Activated T-helper 2 cell treated with anti-CD3 and anti-CD28 coated beads, Interferon-gamma antibody, Interleukin-2, Interleukin-4, amounts not matched to agents 10 μg/mL and 5 μg/mL and 100 μg/mL, durations not matched to agents 14 hours and 24 hours and 36 hours (primary cell): ENCODE results near the gene SYN1. TPM values are rescaled to one million over a fixed set of nuclear protein-coding genes. Genes with fewer than 3 reads are reported as not detected.
A peak's percentile ranks its signal among the peaks of the same experiment; 100 is the strongest.

ENCODE experiments used
- DNase-seq: peaks from one replicate; pipeline ENCODE4 v3.0.0; 2021; ENCODE audit warnings: low spot score
- H3K27ac Mint-ChIP-seq: one replicate; pipeline ENCODE4 v1.8.0; 2021; ENCODE audit warnings: mixed read lengths
- H3K27me3 Mint-ChIP-seq: one replicate; pipeline ENCODE4 v1.8.0; 2021; ENCODE audit warnings: low read depth, mixed read lengths
- H3K36me3 Mint-ChIP-seq: one replicate; pipeline ENCODE4 v1.8.0; 2021; ENCODE audit warnings: low read depth, mixed read lengths
- H3K4me1 Mint-ChIP-seq: one replicate; pipeline ENCODE4 v1.8.0; 2021; ENCODE audit warnings: low read depth, mixed read lengths
- H3K4me3 Mint-ChIP-seq: one replicate; pipeline ENCODE4 v1.8.0; 2021; ENCODE audit warnings: low read depth, mild to moderate bottlenecking, moderate library complexity, mixed read lengths
- H3K9me3 Mint-ChIP-seq: one replicate; pipeline ENCODE4 v1.8.0; 2021; ENCODE audit warnings: mixed read lengths
- intact Hi-C: fragments of 100-400 bp; cut with micrococcal nuclease; formaldehyde crosslinking; loops from one replicate; pipeline ENCODE4 v1.15.1; 2023
- total RNA-seq: library from RNA; stranded (reverse); gene quantifications from 2 replicates; pipeline ENCODE4 v1.2.3, GENCODE V29; 2022

SYN1 gene
- total RNA-seq, 1 donor from 2014 or later: 0.21 TPM

DNA sequence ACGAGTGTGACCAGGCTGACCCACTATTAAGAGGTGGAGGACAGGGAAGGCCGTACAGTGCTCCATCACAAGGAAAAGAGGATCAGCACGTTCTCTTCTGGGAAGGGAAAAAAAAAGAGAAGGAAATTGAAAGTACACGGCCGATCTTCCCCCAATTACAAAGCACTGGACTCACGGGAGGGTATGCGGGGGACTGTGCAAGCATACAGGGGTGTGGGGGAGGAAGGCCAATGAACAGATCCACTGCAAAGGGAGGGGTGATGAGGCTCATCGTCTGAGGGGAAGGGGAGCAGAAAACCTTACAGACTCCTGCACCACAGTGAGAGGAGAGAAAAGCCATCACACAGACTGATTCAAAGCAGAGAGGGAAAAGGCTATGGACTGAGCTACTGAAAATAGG is 29.6 kb upstream of the SYN1 start:
- H3K4me1 Mint-ChIP-seq: peaks cover 60% of the 10 kb centered on the region
- no peaks in the 10 kb centered on the region for H3K27me3 Mint-ChIP-seq
- intact Hi-C loops: loop anchor here (10.0 kb wide), 1 partner anchor 164 kb away; the partner anchor contains the start of gene ZNF41
- DNase-seq: no peak
- no peaks in the 10 kb centered on the region for H3K9me3 Mint-ChIP-seq
- peak overlapping the region; percentile 97 for H3K27ac Mint-ChIP-seq
- peak overlapping the region; percentile 93 for H3K4me3 Mint-ChIP-seq
- peaks cover 70% of the 10 kb centered on the region for H3K36me3 Mint-ChIP-seq

DNA sequence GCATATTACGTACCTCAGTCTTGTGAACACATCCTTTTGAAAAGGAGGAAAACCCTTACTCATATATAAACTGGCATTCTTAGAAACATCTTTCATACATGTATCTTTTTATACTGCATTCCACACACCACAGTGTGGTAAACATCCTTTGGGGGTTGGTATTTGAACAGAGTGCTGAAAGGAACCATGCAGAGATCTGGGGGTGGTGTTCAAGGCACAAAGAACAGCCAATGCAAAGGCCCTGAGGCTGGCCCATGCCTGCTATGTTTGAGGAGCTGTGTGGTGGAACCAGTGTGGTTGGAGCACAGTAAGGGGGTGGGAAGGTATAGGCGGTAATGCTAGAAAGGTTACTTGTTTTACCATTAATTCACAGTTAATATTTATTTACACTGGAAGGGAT is 28.7 kb upstream of the SYN1 start:
- DNase-seq: no peak
- Mint-ChIP-seq H3K4me3 (peak overlapping the region; percentile 93), H3K27ac (peak overlapping the region; percentile 97), H3K9me3 (no peaks in the 10 kb centered on the region), H3K4me1 (peaks cover 59% of the 10 kb centered on the region), H3K36me3 (peaks cover 73% of the 10 kb centered on the region), H3K27me3 (no peaks in the 10 kb centered on the region)
- intact Hi-C loops: loop anchor here (10.0 kb wide), 1 partner anchor 164 kb away; the partner anchor contains the start of gene ZNF41

DNA sequence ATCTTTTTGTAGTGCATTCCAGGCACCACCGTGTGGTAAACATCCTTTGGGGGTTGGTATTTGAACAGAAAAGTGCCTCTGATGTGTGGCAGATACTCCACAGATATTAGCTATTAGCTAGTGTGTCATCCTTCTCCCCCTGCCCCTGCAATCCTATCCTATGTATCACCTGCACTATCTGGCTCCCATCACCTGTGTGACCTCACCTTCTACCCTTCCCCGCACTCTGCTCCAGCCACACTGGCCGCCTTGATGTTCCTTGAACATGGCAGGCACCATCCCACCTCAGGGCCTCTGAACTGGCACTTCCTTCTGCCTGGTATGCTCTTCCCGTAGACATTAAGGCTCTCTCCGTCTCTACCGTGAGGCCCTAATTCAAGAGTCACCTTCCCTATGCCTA is 27.0 kb upstream of the SYN1 start:
- intact Hi-C loops: loop anchor here (10.0 kb wide), 1 partner anchor 162 kb away; the partner anchor contains the start of gene ZNF41
- peaks cover 44% of the 10 kb centered on the region for H3K4me1 Mint-ChIP-seq
- peaks cover 65% of the 10 kb centered on the region for H3K36me3 Mint-ChIP-seq
- H3K27me3 Mint-ChIP-seq: no peaks in the 10 kb centered on the region
- H3K9me3 Mint-ChIP-seq: no peaks in the 10 kb centered on the region
- no peak for DNase-seq
- H3K27ac Mint-ChIP-seq: peak overlapping the region; percentile 28
- no peak overlapping the region for H3K4me3 Mint-ChIP-seq

DNA sequence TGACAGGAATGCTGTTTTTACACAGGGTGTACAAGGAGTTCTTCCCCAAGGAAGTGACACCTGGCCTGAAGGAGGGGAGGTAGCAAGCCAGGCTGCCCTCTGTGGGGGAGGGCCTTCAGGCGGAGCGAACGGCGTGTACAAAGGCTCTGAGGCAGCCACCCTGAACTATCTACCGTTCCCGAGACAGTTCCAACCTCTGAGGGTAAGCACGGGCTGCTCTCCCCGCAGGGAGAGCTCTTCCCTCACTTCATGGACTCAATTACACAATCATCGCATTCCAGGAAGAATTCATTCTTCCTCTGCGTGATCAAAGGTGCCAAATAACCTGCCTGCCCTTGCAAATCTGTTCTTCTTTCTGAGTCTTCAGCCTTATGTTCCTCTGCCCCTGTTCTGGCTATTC is 25.9 kb upstream of the SYN1 start:
- intact Hi-C loops: loop anchor here (10.0 kb wide), 1 partner anchor 161 kb away; the partner anchor contains the start of gene ZNF41
- no peak for DNase-seq
- no peak overlapping the region for H3K27ac Mint-ChIP-seq
- H3K4me1 Mint-ChIP-seq: peaks cover 33% of the 10 kb centered on the region
- H3K27me3 Mint-ChIP-seq: no peaks in the 10 kb centered on the region
- peaks cover 67% of the 10 kb centered on the region for H3K36me3 Mint-ChIP-seq
- H3K4me3 Mint-ChIP-seq: no peak overlapping the region
- H3K9me3 Mint-ChIP-seq: no peaks in the 10 kb centered on the region

DNA sequence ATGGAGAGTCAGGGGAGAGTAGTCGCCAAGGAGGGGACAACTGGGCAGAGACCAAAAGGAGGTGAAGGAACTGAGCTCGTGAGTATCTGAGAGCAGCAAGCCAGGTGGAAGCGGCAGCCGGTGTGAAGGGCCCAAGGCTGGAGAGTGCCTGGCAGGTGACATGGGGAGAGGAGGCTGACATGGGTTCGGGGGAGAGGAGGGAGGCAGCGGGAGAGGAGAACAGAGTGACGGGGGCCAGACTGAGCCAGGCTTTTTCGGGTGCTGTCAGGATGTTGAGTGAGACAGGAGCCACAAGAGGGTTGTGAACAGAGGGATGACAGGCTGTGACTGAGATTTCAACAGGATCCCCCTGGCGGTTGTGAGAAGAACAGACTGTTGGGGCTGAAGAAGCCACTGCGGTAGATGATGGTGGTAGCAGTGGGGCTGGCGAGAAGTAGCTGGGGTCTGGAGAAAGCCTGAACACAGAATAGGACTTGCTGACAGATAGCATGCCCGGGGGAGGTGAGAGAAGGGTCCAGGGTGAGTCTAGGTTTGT is 25.0 kb upstream of the SYN1 start:
- H3K4me3 Mint-ChIP-seq: no peak overlapping the region
- intact Hi-C loops: loop anchor here (10.0 kb wide), 1 partner anchor 160 kb away; the partner anchor contains the start of gene ZNF41

DNA sequence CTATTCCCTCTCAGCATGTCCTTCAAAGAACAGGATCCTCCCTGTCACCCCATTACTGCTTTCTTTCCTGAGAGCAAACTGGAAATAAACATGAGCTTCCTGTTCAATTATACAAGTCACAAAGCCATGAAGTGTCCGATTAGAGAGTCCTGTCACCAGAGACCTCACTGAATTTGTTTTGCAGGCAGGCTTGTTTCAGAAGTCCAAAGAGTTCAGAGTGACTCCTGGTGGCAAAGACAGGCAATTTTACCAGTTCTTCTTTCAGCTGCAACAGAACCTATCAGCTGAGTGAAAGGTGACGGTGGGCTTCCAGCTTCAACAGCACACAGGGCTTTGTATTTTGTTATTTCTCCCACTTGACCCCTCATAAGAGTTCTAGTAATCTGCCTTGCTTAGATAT is 24.3 kb upstream of the SYN1 start:
- no peak overlapping the region for H3K4me3 Mint-ChIP-seq
- no peak for DNase-seq
- H3K27me3 Mint-ChIP-seq: no peaks in the 10 kb centered on the region
- H3K9me3 Mint-ChIP-seq: peaks cover 7% of the 10 kb centered on the region
- no peak overlapping the region for H3K27ac Mint-ChIP-seq
- H3K36me3 Mint-ChIP-seq: peaks cover 75% of the 10 kb centered on the region
- intact Hi-C loops: loop anchor here (10.0 kb wide), 1 partner anchor 159 kb away; the partner anchor contains the start of gene ZNF41
- H3K4me1 Mint-ChIP-seq: peaks cover 34% of the 10 kb centered on the region

More for the DNA sequence above, 25.0 kb upstream of the SYN1 start:
- H3K27ac Mint-ChIP-seq: peak overlapping the region; percentile 63
- no peak for DNase-seq
- H3K4me1 Mint-ChIP-seq: peaks cover 35% of the 10 kb centered on the region
- no peaks in the 10 kb centered on the region for H3K27me3 Mint-ChIP-seq
- H3K9me3 Mint-ChIP-seq: peaks cover 6% of the 10 kb centered on the region
- H3K36me3 Mint-ChIP-seq: peaks cover 75% of the 10 kb centered on the region

DNA sequence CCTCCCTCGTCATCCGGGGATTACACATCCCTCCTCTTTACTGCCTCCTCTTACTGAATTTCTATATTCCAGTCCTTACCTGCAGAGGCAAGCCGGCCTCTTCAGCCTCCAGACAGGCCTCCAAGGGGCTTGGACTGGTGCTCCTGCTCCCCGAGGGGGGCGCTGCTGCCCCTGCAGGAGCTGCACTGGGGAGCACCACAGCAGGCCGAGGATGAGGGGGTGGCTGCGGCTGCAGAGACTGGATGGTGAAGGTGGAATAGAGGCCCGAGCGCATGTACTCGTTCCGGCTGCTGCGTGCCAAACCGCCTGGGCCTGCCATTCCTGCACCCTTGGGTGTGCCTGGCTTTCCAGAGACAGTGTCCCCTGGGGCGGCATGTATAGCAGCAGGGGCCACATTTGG is 19.2 kb upstream of the SYN1 start:
- intact Hi-C loops: no loop called here
- Mint-ChIP-seq H3K9me3 (peaks cover 7% of the 10 kb centered on the region), H3K27me3 (no peaks in the 10 kb centered on the region), H3K27ac (no peak overlapping the region), H3K4me1 (peaks cover 21% of the 10 kb centered on the region), H3K36me3 (peaks cover 50% of the 10 kb centered on the region), H3K4me3 (no peak overlapping the region)
- DNase-seq: no peak

DNA sequence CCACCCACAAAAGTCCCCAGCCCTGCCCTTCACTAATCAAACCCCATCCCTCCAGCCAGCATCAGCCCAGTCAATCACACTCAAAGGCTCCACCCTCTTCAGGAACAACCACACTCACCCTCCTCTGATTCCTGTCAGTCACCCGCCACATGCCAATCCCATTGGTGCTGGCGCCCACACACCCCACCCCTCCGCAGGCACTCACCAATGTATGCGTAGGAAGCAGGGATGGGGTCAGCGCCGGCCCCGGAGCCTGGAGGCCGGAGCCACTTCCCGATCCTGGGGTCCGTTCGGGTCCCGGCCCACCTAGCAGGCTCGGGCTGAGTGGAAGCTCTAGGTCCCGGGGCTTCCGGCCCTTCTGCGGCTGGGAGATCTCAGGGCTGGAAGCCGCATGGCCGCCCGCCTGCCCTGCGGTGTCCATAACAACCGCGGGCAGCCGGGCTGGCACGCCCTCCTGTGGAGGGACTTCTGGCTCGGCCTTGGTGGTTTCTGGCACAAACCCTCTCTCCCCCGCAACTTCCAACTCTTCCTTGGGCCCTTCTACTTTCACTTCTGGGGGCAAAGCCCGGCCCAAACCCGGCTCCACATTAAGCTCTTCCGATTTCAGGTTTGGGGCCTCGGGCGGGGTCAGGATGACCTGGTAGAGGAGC is 18.0 kb upstream of the SYN1 start:
- H3K4me3 Mint-ChIP-seq: peak overlapping the region; percentile 49
- no peak overlapping the region for H3K27ac Mint-ChIP-seq
- no peak for DNase-seq
- no peaks in the 10 kb centered on the region for H3K27me3 Mint-ChIP-seq
- peaks cover 46% of the 10 kb centered on the region for H3K36me3 Mint-ChIP-seq
- H3K9me3 Mint-ChIP-seq: peaks cover 7% of the 10 kb centered on the region
- H3K4me1 Mint-ChIP-seq: peaks cover 21% of the 10 kb centered on the region
- intact Hi-C loops: no loop called here

DNA sequence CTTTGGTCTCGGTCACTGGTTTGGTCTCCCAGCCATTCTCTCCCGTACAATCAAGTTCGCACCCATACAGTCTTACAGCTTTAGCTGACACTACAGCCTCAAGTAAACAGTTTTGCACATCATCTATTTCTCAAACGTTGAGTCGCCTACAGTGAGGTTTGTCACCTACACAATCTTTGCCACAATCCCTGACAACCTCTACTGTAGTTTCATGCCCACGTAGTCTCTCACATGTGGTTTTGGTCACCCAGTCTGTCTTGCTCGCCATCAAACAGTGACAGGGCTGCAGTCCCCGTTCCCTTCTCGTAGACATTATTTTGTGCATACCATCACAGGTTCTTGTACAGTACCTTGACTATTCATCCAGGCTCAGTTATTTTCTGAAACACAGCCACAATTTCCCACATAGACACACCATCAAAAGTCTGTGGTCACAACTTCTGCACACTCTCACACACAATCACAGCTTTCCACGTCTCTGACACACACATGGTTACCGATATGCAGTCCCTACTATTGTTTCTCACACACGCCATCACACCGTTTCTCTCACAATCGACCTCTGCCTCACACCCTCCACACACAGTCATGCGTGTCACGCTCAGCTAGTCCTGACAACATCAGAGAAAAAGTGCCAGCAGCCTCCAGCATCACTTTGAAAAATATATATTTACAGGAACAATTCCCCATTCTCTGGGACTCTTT is 15.4 kb upstream of the SYN1 start:
- Mint-ChIP-seq H3K27me3 (no peaks in the 10 kb centered on the region), H3K4me3 (no peak overlapping the region), H3K27ac (no peak overlapping the region), H3K4me1 (peaks cover 23% of the 10 kb centered on the region), H3K9me3 (peaks cover 5% of the 10 kb centered on the region), H3K36me3 (peaks cover 26% of the 10 kb centered on the region)
- intact Hi-C loops: no loop called here
- DNase-seq: no peak

DNA sequence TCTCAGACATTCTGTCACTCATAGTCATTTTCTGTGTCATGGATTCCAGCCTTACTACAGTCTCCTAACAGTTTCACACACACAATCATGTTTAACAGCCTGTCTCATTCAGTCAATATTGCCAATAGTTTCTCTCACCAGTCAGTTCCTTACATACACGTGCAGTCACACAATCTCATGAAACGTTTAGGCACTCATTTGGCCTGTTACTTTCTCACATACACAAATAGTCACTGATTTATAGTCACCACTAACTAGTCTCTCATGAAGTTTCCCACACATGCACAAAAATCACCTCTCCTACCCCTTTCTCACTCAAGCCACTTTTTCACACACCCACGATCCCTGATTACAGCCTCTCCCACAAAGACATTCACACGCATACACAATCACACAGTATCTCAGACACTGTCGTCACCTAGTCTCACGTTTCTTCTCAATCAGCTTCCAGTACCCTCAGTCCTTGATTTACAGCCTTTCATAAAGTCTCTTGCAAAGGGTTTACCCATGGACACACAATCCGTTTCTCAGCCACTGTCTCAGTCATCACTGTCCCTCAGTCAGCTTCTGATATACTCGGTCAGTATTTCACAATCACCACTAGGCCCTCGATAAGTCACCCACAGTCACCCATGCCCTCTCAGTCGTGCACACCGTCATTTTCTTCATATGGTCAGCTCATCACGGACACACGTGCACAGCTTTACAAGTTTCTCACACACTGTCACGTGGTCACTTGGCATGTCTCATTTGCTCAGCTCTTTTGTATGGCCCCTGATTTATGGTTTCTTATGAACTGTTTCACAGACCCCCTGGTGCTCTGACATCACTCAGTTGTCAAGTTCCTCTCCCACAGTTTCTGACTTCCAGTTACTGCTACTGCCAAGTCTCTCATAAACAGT is 14.3 kb upstream of the SYN1 start:
- Mint-ChIP-seq H3K9me3 (no peaks in the 10 kb centered on the region), H3K4me3 (no peak overlapping the region), H3K27ac (no peak overlapping the region), H3K27me3 (no peaks in the 10 kb centered on the region), H3K36me3 (peaks cover 15% of the 10 kb centered on the region), H3K4me1 (peaks cover 25% of the 10 kb centered on the region)
- DNase-seq: no peak
- intact Hi-C loops: no loop called here

DNA sequence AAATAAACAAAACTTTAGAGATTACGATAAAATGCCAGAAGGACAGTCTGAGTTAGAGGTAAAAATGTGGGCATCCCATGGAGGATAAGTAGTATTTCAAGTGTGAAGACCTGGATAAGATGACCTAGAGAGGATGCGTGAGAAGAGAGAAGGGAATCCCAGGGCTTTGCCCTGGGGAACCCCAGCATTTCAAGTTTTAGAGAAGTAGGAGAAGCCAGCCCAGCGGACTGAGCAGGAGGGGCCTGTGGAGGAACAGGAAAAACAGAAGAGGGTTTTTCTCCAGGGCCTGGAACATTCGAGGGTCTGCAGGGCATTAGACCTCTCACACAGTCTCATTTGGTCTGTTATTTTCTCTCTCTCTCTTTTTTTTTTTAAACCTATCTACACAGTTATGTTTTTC is 13.0 kb upstream of the SYN1 start:
- DNase-seq: no peak
- no peak overlapping the region for H3K27ac Mint-ChIP-seq
- peaks cover 6% of the 10 kb centered on the region for H3K36me3 Mint-ChIP-seq
- intact Hi-C loops: no loop called here
- no peaks in the 10 kb centered on the region for H3K9me3 Mint-ChIP-seq
- no peaks in the 10 kb centered on the region for H3K27me3 Mint-ChIP-seq
- peaks cover 18% of the 10 kb centered on the region for H3K4me1 Mint-ChIP-seq
- H3K4me3 Mint-ChIP-seq: no peak overlapping the region

DNA sequence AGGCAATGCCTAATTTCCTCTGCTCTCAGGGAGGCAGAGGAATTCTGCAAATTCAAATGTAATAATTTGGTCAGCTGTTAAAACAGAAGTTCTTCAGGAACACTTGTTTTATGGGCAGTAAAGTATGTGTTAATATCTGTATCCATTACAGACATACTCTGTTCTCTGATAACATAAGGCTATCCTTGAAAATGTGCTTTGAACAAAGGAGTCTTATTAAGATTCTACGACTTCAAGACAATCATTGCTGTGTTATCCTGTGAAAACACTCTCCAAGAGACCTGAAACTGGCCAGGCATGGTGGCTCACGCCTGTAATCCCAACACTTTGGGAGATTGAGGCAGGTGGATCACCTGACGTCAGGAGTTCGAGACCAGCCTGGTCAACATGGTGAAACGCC is 12.0 kb upstream of the SYN1 start:
- no peak for DNase-seq
- peaks cover 14% of the 10 kb centered on the region for H3K4me1 Mint-ChIP-seq
- peaks cover 8% of the 10 kb centered on the region for H3K36me3 Mint-ChIP-seq
- intact Hi-C loops: no loop called here
- H3K27me3 Mint-ChIP-seq: no peaks in the 10 kb centered on the region
- no peak overlapping the region for H3K4me3 Mint-ChIP-seq
- no peak overlapping the region for H3K27ac Mint-ChIP-seq
- H3K9me3 Mint-ChIP-seq: no peaks in the 10 kb centered on the region
